ENCODE data around the gene TEX29.

TEX29 gene

DNA sequence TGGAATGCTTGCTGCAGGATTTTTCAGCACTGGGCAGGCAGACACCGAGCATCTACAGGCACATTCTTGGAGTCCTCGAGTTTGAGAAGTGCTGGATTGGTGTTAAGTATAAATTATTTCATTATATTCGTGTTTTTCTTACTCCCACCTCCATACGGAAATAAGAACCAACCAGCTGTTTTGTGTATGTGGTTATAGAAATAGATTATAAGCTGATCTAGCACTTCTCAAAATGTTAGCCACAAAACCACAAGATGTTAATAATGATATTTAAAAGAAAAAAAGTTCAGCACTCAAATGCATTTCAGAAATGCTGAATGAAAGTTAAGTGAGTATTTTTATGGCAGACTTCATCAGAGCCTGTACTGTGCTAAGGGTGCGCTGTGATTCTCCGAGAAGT, 24.0 kb upstream of the TEX29 start:
- Histone ChIP-seq H3K9ac (ENCODE audit: insufficient read length) (no peak overlapping the region), H3K36me3 (ENCODE audit: insufficient read depth, low read length) (peaks cover 3% of the 10 kb centered on the region; the same call in 1 of the 2 replicates), H3K9me3 (ENCODE audit: low read depth, low read length) (no peaks in the 10 kb centered on the region), H3K4me3 (peak overlapping the region; percentile 21; the same call in 1 of the 2 replicates), H3K27ac (no peak overlapping the region)
- DNase-seq (ENCODE audit: low read depth, low spot score) = peak; percentile 45
- TF ChIP-seq FOXP2 (optimal IDR thresholded peaks at IDR 0.05; ENCODE audit: control extremely low read depth, extremely low read length, insufficient read depth) (no peak), EZH2 (IDR thresholded peaks at IDR 0.05) (no peak), POLR2AphosphoS5 (IDR thresholded peaks at IDR 0.05; ENCODE audit: borderline replicate concordance, low read depth, low read length) (no peak)

DNA sequence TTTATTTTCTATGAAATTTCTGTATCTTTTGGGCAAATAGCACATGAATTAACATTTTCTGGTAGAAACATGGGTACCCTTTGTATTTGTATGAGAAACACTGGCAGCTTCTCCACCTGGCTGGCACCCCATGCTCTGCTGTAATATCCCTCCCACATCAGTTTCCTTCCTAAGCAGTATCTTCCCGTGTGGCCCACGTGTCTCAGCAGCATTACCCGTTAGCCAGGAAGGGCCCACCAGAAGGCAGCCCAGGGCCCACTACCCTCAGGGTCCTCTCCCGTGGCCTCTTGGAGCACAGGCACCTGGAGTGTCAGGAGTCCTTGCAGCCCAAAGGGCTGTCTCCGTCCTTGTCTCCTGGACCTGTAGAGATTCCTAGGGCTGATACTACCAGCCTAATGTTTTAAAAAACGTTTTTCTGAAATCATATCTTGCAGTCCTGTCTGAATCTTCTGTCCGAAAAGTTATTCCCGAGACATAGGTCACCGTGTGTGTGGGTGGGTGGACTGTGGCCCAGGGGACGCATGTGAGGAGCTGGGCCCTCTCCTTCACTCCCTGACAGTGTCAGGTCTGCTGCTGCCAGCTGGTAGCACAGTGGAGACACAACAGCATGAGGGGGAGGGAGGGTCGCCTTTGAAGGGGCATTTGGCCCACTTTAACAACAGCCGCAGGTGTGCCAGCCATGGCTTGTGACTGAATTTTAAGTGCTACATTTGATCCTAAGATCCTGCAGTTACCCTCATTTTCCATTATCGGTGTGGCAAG, 22.0 kb upstream of the TEX29 start:
- Histone ChIP-seq H3K9me3 (ENCODE audit: low read depth, low read length) (no peaks in the 10 kb centered on the region), H3K27ac (no peak overlapping the region), H3K36me3 (ENCODE audit: insufficient read depth, low read length) (peaks cover 5% of the 10 kb centered on the region; the same call in 1 of the 2 replicates), H3K4me3 (no peak overlapping the region), H3K9ac (ENCODE audit: insufficient read length) (no peak overlapping the region)
- no peak for TF ChIP-seq FOXP2 (optimal IDR thresholded peaks at IDR 0.05; ENCODE audit: control extremely low read depth, extremely low read length, insufficient read depth)
- no peak for TF ChIP-seq POLR2AphosphoS5 (IDR thresholded peaks at IDR 0.05; ENCODE audit: borderline replicate concordance, low read depth, low read length)
- no peak for TF ChIP-seq EZH2 (IDR thresholded peaks at IDR 0.05)
- no peak for DNase-seq (ENCODE audit: low read depth, low spot score)

DNA sequence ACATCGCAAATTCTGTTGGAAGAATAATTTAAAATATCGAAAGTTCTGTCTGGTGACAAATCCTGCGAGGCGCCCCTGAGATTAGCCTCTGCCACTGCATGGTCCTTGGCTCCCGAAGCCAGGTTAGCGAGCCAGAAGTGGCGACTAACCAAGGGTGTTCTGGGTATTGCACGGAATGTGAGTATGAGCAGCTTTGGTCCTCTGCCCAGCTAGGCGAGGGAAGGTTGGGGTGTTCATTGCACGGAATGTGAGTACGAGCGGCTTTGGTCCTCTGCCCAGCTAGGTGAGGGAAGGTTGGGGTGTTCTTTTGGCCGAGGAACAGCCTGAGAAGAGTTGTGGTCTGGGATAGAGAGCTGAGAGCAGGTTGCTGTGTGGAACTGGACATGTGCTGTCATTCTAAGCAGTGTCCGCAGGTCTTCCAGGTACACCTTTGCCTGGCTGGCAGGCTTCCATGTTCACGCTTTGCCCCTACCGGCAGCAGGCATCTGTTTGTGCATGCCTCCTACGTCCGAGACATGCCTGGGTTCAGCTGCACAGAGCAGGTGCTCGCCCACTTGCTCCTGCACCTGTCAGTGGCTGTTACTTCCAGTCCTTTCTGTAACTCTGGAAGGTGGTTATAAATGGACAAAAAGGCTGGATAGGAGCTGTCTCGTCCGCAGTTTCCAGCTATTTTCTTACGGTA, 18.3 kb upstream of the TEX29 start:
- Histone ChIP-seq H3K4me3 (no peak overlapping the region), H3K36me3 (ENCODE audit: insufficient read depth, low read length) (peaks cover 17% of the 10 kb centered on the region), H3K27ac (no peak overlapping the region), H3K9ac (ENCODE audit: insufficient read length) (no peak overlapping the region), H3K9me3 (ENCODE audit: low read depth, low read length) (no peaks in the 10 kb centered on the region)
- no peak for TF ChIP-seq POLR2AphosphoS5 (IDR thresholded peaks at IDR 0.05; ENCODE audit: borderline replicate concordance, low read depth, low read length)
- no peak for TF ChIP-seq EZH2 (IDR thresholded peaks at IDR 0.05)
- DNase-seq (ENCODE audit: low read depth, low spot score) = no peak

DNA sequence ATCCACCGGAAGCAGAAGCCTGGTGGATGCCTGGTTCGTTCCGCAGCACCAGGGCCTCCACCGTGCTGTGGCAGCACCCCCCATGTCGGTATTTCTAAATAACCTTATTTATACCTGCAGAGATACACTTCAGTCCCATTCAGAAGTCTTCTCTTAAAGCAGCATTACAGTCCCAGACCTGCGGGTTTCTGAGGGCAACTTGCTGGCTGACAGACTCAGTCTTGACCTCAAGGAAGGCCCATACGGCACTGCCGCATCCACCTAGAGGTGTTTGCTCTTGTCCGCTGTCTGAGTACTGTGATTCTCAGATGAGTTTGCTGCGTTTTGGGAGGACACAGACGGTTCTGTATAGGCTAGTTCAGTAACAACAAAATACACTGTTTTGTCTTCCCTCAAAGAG, 16.9 kb upstream of the TEX29 start:
- H3K4me3 ChIP-seq = no peak overlapping the region
- no peaks in the 10 kb centered on the region for H3K9me3 ChIP-seq (ENCODE audit: low read depth, low read length)
- no peak overlapping the region for H3K9ac ChIP-seq (ENCODE audit: insufficient read length)
- TF ChIP-seq POLR2AphosphoS5 (IDR thresholded peaks at IDR 0.05; ENCODE audit: borderline replicate concordance, low read depth, low read length) (no peak), FOXP2 (optimal IDR thresholded peaks at IDR 0.05; ENCODE audit: control extremely low read depth, extremely low read length, insufficient read depth) (no peak), EZH2 (IDR thresholded peaks at IDR 0.05) (no peak)
- DNase-seq (ENCODE audit: low read depth, low spot score) = no peak
- H3K36me3 ChIP-seq (ENCODE audit: insufficient read depth, low read length) = peaks cover 17% of the 10 kb centered on the region
- no peak overlapping the region for H3K27ac ChIP-seq

DNA sequence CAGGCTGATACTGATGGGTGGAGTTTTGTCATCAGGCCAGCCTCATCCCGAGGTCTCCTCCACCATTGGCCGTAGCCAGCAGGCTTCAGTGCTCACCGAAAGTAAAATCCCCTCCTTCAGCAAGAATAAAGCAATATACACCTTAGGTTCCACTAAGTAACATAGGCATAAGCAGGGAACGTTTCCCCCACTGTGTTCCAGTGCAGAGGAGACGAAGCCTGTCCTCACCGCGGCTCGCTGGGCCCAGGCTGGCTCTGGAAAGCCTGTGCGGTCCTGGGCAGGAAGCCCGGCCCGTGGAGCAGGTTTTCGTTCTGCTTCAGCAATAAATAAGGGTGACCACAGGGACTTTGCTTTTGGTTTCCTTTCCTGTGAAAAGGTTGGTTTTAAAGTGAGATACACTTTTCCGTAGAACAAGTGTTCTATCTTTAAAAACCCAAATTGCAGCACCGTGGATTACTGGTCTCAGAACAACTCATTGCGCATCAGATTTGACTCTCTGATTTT, 16.3 kb upstream of the TEX29 start:
- no peak for DNase-seq (ENCODE audit: low read depth, low spot score)
- Histone ChIP-seq H3K36me3 (ENCODE audit: insufficient read depth, low read length) (peaks cover 17% of the 10 kb centered on the region), H3K9me3 (ENCODE audit: low read depth, low read length) (no peaks in the 10 kb centered on the region), H3K9ac (ENCODE audit: insufficient read length) (no peak overlapping the region), H3K4me3 (no peak overlapping the region), H3K27ac (no peak overlapping the region)
- TF ChIP-seq POLR2AphosphoS5 (IDR thresholded peaks at IDR 0.05; ENCODE audit: borderline replicate concordance, low read depth, low read length) = no peak
- no peak for TF ChIP-seq FOXP2 (optimal IDR thresholded peaks at IDR 0.05; ENCODE audit: control extremely low read depth, extremely low read length, insufficient read depth)
- TF ChIP-seq EZH2 (IDR thresholded peaks at IDR 0.05) = no peak

DNA sequence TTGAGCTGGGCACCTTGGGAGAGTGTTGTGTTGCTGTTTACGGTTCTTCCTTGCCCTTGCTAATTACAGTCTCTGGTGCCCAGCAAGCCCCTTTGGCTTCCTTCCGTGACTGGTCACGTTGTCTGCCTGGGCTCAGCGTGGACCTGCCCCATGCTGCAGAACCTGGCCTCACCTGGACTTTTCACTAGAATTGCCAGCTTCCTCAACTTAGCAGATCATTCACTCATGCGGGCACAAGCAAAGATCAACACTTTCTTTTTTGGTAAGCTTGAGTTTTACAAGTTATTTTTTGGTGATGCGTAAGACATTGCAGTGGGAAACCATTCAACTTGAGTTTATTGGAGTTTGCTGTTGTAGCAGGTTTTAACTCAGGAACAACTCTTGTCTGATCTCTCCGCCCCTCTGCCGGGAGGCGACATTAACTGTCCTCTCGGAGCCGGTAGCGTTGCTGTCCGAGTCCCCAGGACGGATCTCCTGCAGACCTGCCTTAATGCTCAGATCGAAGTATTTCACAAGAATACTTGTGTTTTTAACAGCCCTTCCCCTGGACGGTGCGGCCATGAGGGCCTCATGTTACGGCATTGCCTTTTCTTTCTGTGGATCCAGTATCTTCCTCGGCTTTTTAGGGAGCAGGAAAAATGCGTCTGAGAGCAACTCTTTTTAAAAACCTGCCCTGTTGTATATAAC, 15.7 kb upstream of the TEX29 start:
- Histone ChIP-seq H3K9me3 (ENCODE audit: low read depth, low read length) (no peaks in the 10 kb centered on the region), H3K9ac (ENCODE audit: insufficient read length) (no peak overlapping the region), H3K36me3 (ENCODE audit: insufficient read depth, low read length) (peaks cover 17% of the 10 kb centered on the region), H3K27ac (no peak overlapping the region), H3K4me3 (no peak overlapping the region)
- DNase-seq (ENCODE audit: low read depth, low spot score) = no peak
- TF ChIP-seq POLR2AphosphoS5 (IDR thresholded peaks at IDR 0.05; ENCODE audit: borderline replicate concordance, low read depth, low read length) (no peak), FOXP2 (optimal IDR thresholded peaks at IDR 0.05; ENCODE audit: control extremely low read depth, extremely low read length, insufficient read depth) (no peak), EZH2 (IDR thresholded peaks at IDR 0.05) (no peak)

DNA sequence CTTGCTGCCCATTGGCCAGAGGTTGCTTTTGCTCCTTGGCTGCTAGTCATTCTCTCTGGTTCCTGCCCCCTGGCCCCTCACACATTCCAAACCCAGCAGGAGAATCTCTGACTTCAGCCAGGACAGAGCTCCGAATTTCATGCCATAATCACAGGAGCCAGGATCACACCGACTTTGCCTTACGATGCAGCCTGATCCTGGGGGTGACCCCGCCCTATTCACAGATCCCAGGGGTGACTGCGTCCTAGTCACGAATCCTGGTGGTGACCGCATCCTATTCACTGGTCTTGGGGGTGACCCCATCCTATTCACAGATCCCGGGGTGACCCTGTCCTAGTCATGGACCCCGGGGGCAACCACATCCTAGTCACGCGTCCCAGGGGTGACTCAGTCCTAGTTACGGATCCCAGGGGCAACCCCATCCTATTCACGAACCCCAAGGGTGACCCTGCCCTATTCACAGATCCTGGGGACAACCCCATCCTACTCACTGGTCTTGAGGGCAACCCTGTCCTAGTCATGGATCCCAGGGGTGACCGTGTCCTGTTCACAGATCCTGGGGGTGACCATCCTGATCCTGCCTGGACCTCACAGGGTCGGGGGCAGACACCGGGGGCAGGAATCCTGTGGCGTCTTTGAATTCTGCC, 7.4 kb upstream of the TEX29 start:
- Histone ChIP-seq H3K9me3 (ENCODE audit: low read depth, low read length) (no peaks in the 10 kb centered on the region), H3K4me3 (no peak overlapping the region), H3K27ac (no peak overlapping the region), H3K36me3 (ENCODE audit: insufficient read depth, low read length) (no peaks in the 10 kb centered on the region), H3K9ac (ENCODE audit: insufficient read length) (no peak overlapping the region)
- no peak for DNase-seq (ENCODE audit: low read depth, low spot score)
- no peak for TF ChIP-seq FOXP2 (optimal IDR thresholded peaks at IDR 0.05; ENCODE audit: control extremely low read depth, extremely low read length, insufficient read depth)
- TF ChIP-seq POLR2AphosphoS5 (IDR thresholded peaks at IDR 0.05; ENCODE audit: borderline replicate concordance, low read depth, low read length) = no peak
- TF ChIP-seq EZH2 (IDR thresholded peaks at IDR 0.05) = no peak

All from SK-N-MC (cell line).